ENCODE measurements around the gene ATP5F1A. TPM values are rescaled to one million over a fixed set of nuclear protein-coding genes. Genes with fewer than 3 reads are reported as not detected.
A peak's percentile ranks its signal among the peaks of the same experiment; 100 is the strongest.
"Not testable (repeated sequence)": the region's sequence is repeated elsewhere in the genome, so short reads cannot be mapped to it uniquely, and the experiment has no call there.

The ATP5F1A gene
- total RNA-seq, 2 donors from 2014 or later, result 452 to 469 TPM

DNA sequence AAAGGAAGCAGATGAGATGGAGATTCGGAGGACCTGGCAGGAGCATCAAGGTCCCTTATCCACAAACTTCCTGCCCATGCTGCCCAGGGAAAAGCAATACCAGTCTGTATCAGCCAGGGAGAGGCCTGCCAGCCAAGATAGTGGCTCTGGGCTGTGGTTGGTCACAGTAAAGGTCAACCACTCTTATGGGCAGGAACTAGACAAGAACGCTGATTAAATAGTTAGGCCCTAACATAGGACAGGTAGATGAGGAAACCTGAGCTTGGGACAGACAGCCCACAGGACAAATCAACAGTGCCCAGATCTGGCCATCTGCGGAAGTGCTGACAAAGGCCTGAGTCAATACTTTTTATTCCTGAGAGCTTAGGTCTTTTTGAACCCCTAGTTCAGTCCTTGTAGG lies 36.7 kb downstream of the ATP5F1A start:
- Mint-ChIP-seq H3K9me3 (no peaks in the 10 kb centered on the region), H3K27ac (peak overlapping the region in 1 of 2 donors; percentile 52), H3K36me3 (no peaks in the 10 kb centered on the region)
- no peak for ATAC-seq
- no peak for DNase-seq (ENCODE audit: low spot score in 2 of 2)

GRCh38 chr18:46060359-46060841 lies 37.7 kb downstream of the ATP5F1A start:
- no peak for ATAC-seq
- H3K9me3 Mint-ChIP-seq, result no peaks in the 10 kb centered on the region
- H3K36me3 Mint-ChIP-seq, result no peaks in the 10 kb centered on the region
- no peak overlapping the region for H3K27ac Mint-ChIP-seq
- DNase-seq (ENCODE audit: low spot score in 2 of 2), result no peak

DNA sequence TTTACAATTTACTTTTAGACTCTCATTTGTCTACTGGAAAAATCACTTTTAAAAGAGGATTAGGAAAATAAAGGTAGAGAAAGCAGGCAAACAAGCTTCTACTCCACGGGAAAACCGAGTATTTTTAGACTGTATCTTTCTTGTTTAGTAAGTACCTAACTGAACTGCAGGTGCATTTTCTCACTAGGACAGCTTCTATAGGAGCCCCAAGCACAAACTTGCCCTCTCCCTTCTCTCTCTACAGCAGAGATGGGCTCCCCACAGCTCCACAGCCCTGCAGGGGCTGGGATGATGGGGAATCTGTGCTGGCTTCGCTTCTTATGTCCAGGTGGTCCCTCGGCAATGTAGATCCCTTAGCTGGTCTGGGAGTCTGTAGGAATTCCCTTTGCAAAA lies 42.3 kb downstream of the ATP5F1A start:
- DNase-seq (ENCODE audit: low spot score in 2 of 2) (no peak), ATAC-seq (peak in 1 of 2 donors; percentile 18)
- Mint-ChIP-seq H3K36me3 (peaks cover 0 to 5% of the 10 kb centered on the region in 2 donors), H3K9me3 (no peaks in the 10 kb centered on the region), H3K27ac (peak overlapping the region; percentile 30 to 74)

DNA sequence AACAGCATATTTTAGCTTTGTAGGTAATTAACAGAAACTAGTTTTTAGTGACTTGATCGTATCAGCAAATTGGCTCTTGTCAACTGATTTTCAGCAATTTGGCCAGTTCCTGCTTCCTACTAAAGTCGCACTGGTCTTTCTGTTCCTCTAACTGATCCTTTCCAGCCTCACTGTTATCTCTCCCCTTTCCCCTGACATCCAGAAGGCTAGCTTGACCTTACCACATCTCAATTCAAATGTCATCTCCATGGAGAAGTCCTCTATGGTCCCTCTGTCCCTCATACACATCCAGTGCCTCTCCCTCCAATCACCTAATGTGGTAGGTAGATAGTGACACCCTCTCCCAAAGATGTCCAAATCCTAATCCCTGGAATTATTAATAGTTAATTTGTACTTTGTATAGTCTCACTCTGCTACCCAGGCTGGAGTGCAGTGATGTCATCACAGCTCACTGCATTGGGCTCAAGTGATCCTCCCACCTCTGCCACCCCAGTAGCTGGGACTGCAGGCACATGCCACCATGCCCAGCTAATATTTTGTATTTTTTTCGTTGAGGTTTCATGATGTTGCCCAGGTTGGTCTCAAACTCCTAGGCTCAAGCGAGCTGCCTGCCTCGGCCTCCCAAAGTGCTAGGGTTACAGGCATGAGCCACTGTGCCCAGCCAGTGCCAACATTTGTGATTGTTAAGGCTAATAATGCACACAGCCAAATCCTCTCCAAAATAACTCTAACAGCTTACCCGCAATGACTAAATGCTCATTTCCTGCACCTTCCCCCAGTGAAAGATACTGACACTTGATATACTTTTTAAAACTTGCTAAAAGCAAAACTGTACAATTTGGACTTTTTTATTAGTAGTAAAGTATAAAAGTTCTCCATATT lies 42.9 kb downstream of the ATP5F1A start:
- Mint-ChIP-seq H3K27ac (peak overlapping the region; percentile 44 to 74), H3K36me3 (peaks cover 0 to 5% of the 10 kb centered on the region in 2 donors), H3K9me3 (no peaks in the 10 kb centered on the region)
- DNase-seq (ENCODE audit: low spot score in 2 of 2), result no peak
- peak; percentile 68 to 70 for ATAC-seq

DNA sequence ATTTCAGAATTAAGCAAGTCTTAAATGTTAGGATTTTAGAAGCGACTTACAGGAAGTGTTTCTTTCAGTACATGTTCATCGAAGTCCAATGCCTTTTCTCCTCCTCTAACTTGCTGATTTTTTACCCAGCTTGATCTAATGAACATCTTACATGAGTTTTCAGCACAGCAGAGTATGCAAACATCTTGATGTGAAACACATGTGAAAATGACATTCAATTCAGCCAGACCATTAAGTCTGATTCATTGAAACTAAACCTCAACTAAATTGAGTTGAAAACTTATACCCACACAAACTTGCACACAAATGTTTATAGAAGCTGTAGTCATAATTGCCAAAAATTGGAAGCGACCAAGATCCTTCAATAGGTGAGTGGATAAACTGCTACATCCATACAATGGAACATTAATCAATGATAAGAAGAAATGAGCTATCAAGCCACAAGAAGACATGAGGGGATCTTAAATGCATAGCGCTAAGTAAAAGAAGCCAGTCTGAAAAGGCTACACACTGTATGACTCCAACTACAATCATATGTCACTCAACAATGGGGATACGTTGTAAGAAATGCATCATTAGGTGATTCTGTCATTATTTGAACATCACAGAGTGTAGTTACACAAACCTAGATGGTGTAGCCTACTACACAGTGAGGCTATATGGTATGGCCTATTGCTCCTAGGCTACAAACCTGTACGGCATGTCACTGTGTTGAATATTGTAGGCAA lies 44.6 kb downstream of the ATP5F1A start:
- DNase-seq (ENCODE audit: low spot score in 2 of 2) (no peak), ATAC-seq (peak; percentile 31 to 65)
- Mint-ChIP-seq H3K27ac (no peak overlapping the region), H3K9me3 (no peaks in the 10 kb centered on the region), H3K36me3 (peaks cover 0 to 5% of the 10 kb centered on the region in 2 donors)

DNA sequence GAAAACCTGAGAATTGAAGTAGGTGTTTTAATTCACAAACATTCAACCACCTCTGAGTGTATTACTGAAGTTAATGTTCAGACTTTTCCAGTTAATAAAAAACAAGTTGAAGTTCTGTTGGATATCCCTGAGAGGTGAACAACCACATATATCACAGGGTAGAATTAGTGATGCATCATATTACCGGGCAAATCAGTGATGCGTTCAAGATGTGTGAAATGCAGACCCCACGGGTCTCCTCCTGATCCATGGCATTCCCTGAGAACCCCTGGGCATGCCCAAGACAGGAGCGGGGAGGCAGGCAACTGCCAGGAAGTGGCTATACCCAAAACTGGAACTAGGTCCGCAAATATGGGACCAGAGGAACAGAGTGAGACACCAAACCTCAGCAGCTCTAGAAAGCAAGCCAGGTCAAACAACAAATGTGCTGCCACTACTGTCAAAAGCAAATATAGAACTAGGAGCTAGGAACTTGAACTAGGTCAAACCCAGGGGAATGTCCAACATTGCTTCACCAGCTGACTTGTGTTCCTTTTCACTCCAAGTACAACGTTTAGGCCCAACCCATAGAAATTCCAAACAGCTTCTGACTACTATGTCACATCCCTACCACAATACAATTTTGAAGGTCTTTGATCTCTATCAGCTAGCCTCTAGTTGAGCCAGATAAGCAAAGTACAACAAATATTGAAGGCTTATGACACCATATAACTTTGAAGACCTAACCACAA lies 46.2 kb downstream of the ATP5F1A start:
- no peak for ATAC-seq
- H3K9me3 Mint-ChIP-seq, result no peaks in the 10 kb centered on the region

DNA sequence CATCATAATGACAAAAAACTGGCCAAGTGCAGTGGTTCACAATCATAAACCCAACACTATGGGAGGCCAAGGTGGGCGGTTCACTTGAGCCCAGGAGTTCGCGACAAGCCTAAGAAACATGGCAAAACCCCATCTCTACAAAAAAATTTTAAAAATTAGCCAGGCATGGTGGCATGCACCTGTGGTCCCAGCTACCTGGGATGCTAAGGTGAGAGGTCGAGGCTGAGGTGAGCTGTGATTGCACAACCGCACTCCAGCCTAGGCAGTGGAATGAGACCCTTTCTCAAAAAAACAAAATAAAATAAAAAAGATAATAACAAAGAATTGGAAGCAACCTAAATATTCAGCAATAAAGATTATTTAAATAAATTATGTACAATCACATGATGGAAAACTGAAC lies 47.8 kb downstream of the ATP5F1A start:
- H3K9me3 Mint-ChIP-seq, result no peaks in the 10 kb centered on the region
- peaks cover 0 to 5% of the 10 kb centered on the region in 2 donors for H3K36me3 Mint-ChIP-seq
- ATAC-seq (no peak), DNase-seq (ENCODE audit: low spot score in 2 of 2) (no peak)
- no peak overlapping the region for H3K27ac Mint-ChIP-seq

More for the DNA sequence above, 46.2 kb downstream of the ATP5F1A start:
- H3K27ac Mint-ChIP-seq, result no peak overlapping the region
- H3K36me3 Mint-ChIP-seq, result peaks cover 0 to 5% of the 10 kb centered on the region in 2 donors
- DNase-seq (ENCODE audit: low spot score in 2 of 2), result no peak

DNA sequence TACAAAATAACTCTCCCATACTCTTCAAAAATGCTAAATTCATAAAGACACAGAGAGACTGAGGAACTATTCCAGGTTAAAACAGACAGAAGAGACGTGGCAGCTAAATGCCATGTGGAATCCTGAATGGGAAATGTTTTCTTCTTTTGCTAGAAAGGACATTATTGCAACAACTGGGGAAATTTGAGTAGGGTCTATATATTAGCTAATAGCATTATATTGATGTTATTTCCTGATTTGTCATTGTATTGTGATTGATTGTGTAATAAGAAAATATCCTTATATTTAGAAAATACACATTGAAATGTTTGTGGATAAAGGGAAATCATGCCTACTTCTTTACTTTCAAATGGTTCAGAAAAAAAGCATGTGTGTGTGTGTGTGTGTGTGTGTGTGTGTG lies 49.5 kb downstream of the ATP5F1A start:
- DNase-seq (ENCODE audit: low spot score in 2 of 2) (no peak), ATAC-seq (no peak)
- Mint-ChIP-seq H3K27ac (no peak overlapping the region), H3K9me3 (no peaks in the 10 kb centered on the region), H3K36me3 (no peaks in the 10 kb centered on the region)

DNA sequence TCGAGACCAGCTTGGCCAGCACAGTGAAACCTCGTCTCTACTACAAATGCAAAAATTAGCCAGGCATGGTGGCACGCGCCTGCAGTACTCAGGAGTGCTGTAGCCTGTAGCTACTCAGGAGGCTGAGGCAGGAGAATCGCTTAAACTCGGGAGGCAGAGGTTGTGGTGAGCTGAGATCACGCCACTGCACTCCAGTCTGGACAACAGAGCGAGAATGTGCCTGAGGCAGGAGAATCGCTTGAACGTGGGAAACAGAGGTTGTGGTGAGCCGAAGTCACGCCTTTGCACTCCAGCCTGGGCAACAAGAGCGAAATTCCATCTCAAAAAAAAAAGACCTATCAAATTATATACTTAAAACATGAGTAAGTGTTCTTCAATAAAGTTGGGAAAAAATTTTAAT lies 50.7 kb downstream of the ATP5F1A start:
- H3K27ac Mint-ChIP-seq; H3K36me3 Mint-ChIP-seq; DNase-seq (ENCODE audit: low spot score in 2 of 2); H3K9me3 Mint-ChIP-seq; ATAC-seq: not testable (repeated sequence)

DNA sequence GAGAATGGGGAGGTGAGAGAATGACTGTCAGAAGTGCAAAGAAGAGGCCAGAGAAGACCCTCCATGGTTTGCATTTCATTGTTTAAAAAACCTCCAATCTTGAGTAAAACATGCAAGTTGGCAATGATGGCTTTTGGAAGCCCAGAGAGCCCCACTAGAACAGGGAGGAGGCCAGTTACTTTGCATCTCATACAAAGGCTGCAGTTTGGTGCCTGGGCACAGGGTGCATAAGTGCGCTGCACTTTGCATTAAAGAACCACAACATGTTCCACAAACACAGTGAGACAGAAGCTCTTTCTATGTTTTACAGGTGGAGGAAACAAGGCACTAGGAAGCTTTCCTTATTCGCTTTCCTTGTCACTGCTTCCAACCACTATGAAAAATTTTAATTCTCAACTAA lies 51.4 kb downstream of the ATP5F1A start:
- no peak for ATAC-seq
- H3K27ac Mint-ChIP-seq, result no peak overlapping the region
- no peaks in the 10 kb centered on the region for H3K9me3 Mint-ChIP-seq
- peaks cover 0 to 6% of the 10 kb centered on the region in 2 donors for H3K36me3 Mint-ChIP-seq
- DNase-seq (ENCODE audit: low spot score in 2 of 2), result no peak

GRCh38 chr18:46046126-46046525 lies 52.0 kb downstream of the ATP5F1A start:
- no peak overlapping the region for H3K27ac Mint-ChIP-seq
- no peaks in the 10 kb centered on the region for H3K9me3 Mint-ChIP-seq
- peaks cover 0 to 6% of the 10 kb centered on the region in 2 donors for H3K36me3 Mint-ChIP-seq
- DNase-seq (ENCODE audit: low spot score in 2 of 2) (no peak), ATAC-seq (no peak)

GRCh38 chr18:46042571-46043123 lies 55.4 kb downstream of the ATP5F1A start:
- ATAC-seq (peak; percentile 33 to 52), DNase-seq (ENCODE audit: low spot score in 2 of 2) (no peak)
- H3K9me3 Mint-ChIP-seq, result no peaks in the 10 kb centered on the region
- peaks cover 0 to 6% of the 10 kb centered on the region in 2 donors for H3K36me3 Mint-ChIP-seq
- no peak overlapping the region for H3K27ac Mint-ChIP-seq

DNA sequence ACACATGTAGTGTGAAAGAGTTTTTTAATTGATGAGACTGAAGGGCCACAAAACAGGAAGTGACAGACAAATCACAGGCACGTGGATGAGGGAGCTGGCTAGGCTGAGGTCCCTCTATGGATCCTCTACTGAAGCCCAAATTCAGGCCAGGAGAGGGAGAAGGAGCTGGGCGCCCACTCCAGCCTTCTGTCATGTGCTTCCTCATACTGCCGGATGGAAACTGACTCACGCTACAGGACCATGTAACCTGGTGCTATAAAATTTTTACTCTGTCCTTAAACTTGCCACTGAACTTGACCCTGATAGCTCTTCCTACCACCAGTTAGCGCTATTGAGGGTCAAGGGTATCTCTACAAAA lies 57.4 kb downstream of the ATP5F1A start:
- Mint-ChIP-seq H3K9me3 (no peaks in the 10 kb centered on the region), H3K27ac (peak overlapping the region in 1 of 2 donors; percentile 20), H3K36me3 (peaks cover 0 to 6% of the 10 kb centered on the region in 2 donors)
- ATAC-seq, result no peak
- no peak for DNase-seq (ENCODE audit: low spot score in 2 of 2)

DNA sequence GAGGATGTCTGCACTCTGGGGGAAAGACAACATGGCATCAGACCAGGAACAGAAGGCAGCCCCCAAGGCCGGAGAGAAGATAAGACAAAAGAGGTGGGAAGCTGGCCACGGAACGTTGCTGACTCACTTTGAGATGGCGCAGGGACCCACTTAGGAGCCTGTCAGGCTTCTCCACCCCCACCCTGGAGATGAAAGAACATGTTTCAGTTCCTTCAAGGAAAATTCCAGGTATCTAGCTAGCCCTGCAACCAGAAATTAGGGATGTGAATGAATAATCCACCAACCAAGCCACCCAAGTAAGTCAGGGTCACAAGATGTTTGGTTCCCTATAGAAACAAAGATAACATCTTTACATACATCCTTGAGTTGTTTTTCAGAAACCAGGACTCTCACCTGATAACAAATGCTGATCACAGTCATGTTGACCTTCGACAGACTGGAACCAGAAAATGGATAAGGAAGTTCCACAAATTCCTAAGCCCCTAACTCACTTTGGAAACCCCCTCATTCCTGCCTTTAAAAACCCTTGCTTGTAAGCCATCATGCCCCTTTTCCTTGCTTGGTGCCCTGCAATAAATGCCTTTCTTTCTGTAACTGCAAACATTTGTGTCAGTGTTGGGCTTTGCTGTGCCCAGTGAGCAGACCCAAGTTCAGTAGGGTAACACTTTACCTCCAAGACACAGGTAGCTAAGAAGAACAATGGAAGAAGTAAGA lies 57.9 kb downstream of the ATP5F1A start:
- Mint-ChIP-seq H3K27ac (peak overlapping the region in 1 of 2 donors; percentile 20), H3K9me3 (no peaks in the 10 kb centered on the region), H3K36me3 (peaks cover 0 to 6% of the 10 kb centered on the region in 2 donors)
- DNase-seq (ENCODE audit: low spot score in 2 of 2), result no peak
- no peak for ATAC-seq

DNA sequence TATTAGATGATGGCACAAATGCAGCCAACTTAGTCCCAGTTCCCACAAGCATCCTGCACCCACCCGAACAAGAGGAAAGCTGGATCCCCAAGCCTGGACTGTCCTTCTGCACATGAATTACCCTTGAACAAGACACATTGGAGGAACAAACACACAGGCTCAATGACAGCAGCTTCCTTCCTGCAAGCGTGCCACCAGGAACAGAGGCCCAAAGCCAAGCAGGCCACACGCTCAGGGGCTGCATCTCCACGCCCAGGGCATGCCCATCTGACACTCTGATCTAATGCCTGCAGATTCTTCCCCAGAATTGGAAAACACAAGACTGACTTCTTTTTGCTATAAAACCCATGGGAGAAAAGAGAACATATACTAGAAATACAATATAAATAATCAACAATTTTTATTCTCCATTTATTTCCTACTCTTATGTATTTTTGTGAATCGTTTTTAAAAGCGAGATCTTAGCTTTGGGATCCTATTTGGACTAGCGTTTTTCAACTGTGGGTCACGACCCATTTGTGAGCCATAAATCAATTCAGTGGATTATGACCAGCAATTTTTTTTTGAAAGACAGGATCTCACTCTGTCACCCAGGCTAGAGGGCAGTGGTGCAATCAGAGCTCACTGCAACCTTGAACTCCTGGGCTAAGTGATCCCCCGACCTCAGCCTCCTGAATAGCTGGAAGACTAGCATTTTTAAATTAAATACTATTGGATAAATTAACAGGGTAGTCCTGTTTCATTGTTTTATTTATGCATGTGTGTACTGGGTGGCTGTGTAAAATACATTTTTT lies 60.4 kb downstream of the ATP5F1A start:
- ATAC-seq (no peak), DNase-seq (ENCODE audit: low spot score in 2 of 2) (no peak)
- no peak overlapping the region for H3K27ac Mint-ChIP-seq
- no peaks in the 10 kb centered on the region for H3K9me3 Mint-ChIP-seq
- H3K36me3 Mint-ChIP-seq, result peaks cover 0 to 6% of the 10 kb centered on the region in 2 donors

Measured in activated naive CD4-positive, alpha-beta T cell treated with anti-CD3 and anti-CD28 coated beads, Interleukin-2, amount 50 U/mL, for 72 hours (primary cell).